Keratinocyte (primary cell): ENCODE results near the gene STAC3. TPM values are rescaled to one million over a fixed set of nuclear protein-coding genes. Genes with fewer than 3 reads are reported as not detected.

Experiments
- DNase-seq: peaks from one replicate; pipeline ENCODE4 v3.0.0-alpha.2; 2011; ENCODE audit warnings: low read depth, missing footprints, low spot score
- FAIRE-seq: peaks from 2 replicates; lab custom pipeline; 2011; peaks lifted over from hg19 to GRCh38; lab: Jason Lieb, UNC
- H2AFZ ChIP-seq: 2 replicates; pipeline ENCODE4 v1.6.0; 2012; ENCODE audit warnings: low read length, control low read depth, inconsistent platforms; ENCODE audit not compliant: control insufficient read depth
- H3K27ac ChIP-seq: 2 replicates; pipeline ENCODE4 v1.5.1; 2011; ENCODE audit warnings: low read length; ENCODE audit not compliant: control insufficient read depth, insufficient read depth
- H3K27me3 ChIP-seq: 3 replicates; pipeline ENCODE4 v1.6.0; 2011; ENCODE audit warnings: low read length; ENCODE audit not compliant: control insufficient read depth, insufficient read depth; ENCODE audit errors: extremely low read depth
- H3K36me3 ChIP-seq, 2 experiments: 2 replicates in 1 of 2; 3 replicates in 1 of 2; pipeline ENCODE4 v1.5.1; 2011; ENCODE audit warnings: low read length in 2 of 2, mild to moderate bottlenecking in 1 of 2; ENCODE audit not compliant: control insufficient read depth in 2 of 2, insufficient read depth in 2 of 2; ENCODE audit errors: extremely low read depth in 1 of 2
- H3K4me1 ChIP-seq: 3 replicates; pipeline ENCODE4 v1.5.1; 2011; ENCODE audit warnings: low read length; ENCODE audit not compliant: control insufficient read depth, insufficient read depth; ENCODE audit errors: extremely low read depth
- H3K4me2 ChIP-seq: 3 replicates; pipeline ENCODE4 v1.6.0; 2011; ENCODE audit warnings: low read depth, low read length; ENCODE audit not compliant: control insufficient read depth, insufficient read depth; ENCODE audit errors: extremely low read depth
- H3K4me3 ChIP-seq, 3 experiments: fragments of 200-600 bp in 1 of 3; sonication (generic) in 1 of 3; 2 replicates in 2 of 3; 3 replicates in 1 of 3; pipeline ENCODE4 v1.5.1; 2011 to 2016; ENCODE audit warnings: low read length in 3 of 3, mild to moderate bottlenecking in 3 of 3, control low read depth in 2 of 3, inconsistent platforms in 1 of 3, low read depth in 1 of 3, mixed read lengths in 1 of 3, mixed run types in 1 of 3, moderate library complexity in 1 of 3; ENCODE audit not compliant: control insufficient read depth in 2 of 3, insufficient read depth in 2 of 3; ENCODE audit errors: extremely low read depth in 1 of 3
- H3K79me2 ChIP-seq: 2 replicates; pipeline ENCODE4 v1.6.0; 2012; ENCODE audit warnings: low read length; ENCODE audit not compliant: control insufficient read depth, insufficient read depth
- H3K9ac ChIP-seq: 3 replicates; pipeline ENCODE4 v1.6.0; 2011; ENCODE audit warnings: low read length; ENCODE audit not compliant: control insufficient read depth, insufficient read depth; ENCODE audit errors: extremely low read depth
- H3K9me1 ChIP-seq: 3 replicates; pipeline ENCODE4 v1.6.0; 2011; ENCODE audit warnings: low read length; ENCODE audit not compliant: control insufficient read depth, insufficient read depth; ENCODE audit errors: extremely low read depth
- H3K9me3 ChIP-seq: 2 replicates; pipeline ENCODE4 v1.5.1; 2012; ENCODE audit warnings: low read depth, low read length; ENCODE audit not compliant: control insufficient read depth
- H4K20me1 ChIP-seq: 3 replicates; pipeline ENCODE4 v1.6.0; 2011; ENCODE audit warnings: low read length; ENCODE audit not compliant: control insufficient read depth, insufficient read depth; ENCODE audit errors: extremely low read depth
- EZH2 ChIP-seq: IDR thresholded peaks from one replicate; pipeline ENCODE4 v1.6.1; 2012; ENCODE audit warnings: inconsistent platforms, mild to moderate bottlenecking, low read length, moderate library complexity
- dilution Hi-C: fragments of 300-500 bp; cut with MboI; formaldehyde crosslinking; loops from one replicate; pipeline ENCODE4 v1.7.0; 2020; ENCODE audit warnings: low sequenced_read_pairs; ENCODE audit not compliant: extremely low pct_ligation_motif_present
- polyA plus RNA-seq, 5 experiments: library from polyadenylated mRNA; depleted of rRNA in 3 of 5; stranded (reverse) in 3 of 5; stranded (forward) in 1 of 5; unstranded in 1 of 5; fragments of >200 nt; gene quantifications; 1 replicate in 1 of 5; 2 replicates in 3 of 5; 3 replicates in 1 of 5; pipeline versions ENCODE4 v1.2.1 to v1.2.3, GENCODE V29; 2011 to 2012; ENCODE audit warnings: missing spikeins in 2 of 5, low read depth in 1 of 5, low replicate concordance in 1 of 5
- TF ChIP-seq, protein P1 (sequence below), 3 experiments: IDR thresholded peaks in 1 of 3; conservative IDR thresholded peaks in 1 of 3; optimal IDR thresholded peaks in 1 of 3; 2 replicates in 2 of 3; 3 replicates in 1 of 3; pipeline versions ENCODE3 to v1.5.1; 2011; ENCODE audit warnings: low read length in 3 of 3, mild to moderate bottlenecking in 3 of 3, moderate library complexity in 2 of 3, control low read depth in 1 of 3, inconsistent platforms in 1 of 3; ENCODE audit not compliant: insufficient read depth in 2 of 3; ENCODE audit errors: extremely low read depth in 1 of 3

The STAC3 gene
- polyA plus RNA-seq, 1 donor (not counting 4 experiments of a cell fraction or from before 2014, with no cell fraction given): 0.94 TPM

DNA sequence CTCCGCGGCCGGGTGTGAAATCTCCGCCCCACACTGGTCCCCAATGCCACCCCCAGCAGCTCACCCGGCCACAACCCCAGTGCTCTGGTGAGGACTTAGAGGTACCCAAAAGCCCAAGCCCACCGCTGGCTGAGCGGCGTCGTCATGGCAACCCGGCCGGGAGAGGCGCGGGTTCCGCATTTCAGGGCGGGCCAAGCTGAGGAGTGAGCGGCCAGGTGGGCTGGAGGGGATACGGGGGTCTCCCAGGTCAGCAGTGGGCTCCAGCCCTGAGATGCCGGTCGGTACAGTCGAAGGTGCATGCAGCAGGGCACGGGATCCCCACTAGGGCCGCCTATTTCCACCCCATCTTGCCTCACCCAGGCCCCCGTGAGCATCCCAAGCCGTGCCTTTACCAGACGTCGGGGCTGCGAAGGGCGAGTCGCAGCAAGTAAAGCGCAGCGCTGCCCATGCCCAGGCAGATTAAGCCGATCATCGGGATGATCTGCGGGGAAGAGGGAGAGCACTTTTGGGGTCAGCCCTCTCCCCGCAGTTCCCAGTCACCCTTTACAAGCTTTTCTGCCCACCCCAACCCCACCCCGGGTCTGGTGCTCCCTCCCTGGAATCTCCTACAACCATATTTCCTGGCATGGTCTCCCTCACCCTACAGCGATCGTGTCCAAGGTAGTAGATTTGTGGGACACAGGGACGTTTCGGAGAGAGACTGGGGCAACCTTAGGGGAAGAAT, 14.6 kb downstream of the STAC3 start:
- no peak for TF ChIP-seq EZH2
- H3K9ac ChIP-seq: peak overlapping the region; percentile 37

GRCh38 chr12:57235728-57236131, 15.3 kb downstream of the STAC3 start:
- DNase-seq (no peak), FAIRE-seq (no peak)
- TF ChIP-seq EZH2: no peak
- TF ChIP-seq, protein P1, sequence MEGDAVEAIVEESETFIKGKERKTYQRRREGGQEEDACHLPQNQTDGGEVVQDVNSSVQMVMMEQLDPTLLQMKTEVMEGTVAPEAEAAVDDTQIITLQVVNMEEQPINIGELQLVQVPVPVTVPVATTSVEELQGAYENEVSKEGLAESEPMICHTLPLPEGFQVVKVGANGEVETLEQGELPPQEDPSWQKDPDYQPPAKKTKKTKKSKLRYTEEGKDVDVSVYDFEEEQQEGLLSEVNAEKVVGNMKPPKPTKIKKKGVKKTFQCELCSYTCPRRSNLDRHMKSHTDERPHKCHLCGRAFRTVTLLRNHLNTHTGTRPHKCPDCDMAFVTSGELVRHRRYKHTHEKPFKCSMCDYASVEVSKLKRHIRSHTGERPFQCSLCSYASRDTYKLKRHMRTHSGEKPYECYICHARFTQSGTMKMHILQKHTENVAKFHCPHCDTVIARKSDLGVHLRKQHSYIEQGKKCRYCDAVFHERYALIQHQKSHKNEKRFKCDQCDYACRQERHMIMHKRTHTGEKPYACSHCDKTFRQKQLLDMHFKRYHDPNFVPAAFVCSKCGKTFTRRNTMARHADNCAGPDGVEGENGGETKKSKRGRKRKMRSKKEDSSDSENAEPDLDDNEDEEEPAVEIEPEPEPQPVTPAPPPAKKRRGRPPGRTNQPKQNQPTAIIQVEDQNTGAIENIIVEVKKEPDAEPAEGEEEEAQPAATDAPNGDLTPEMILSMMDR (optimal IDR thresholded peaks at IDR 0.05 in 1 of 3, IDR thresholded peaks at IDR 0.05 in 1 of 3, conservative IDR thresholded peaks at IDR 0.05 in 1 of 3; ENCODE audit: extremely low read depth in 1 of 3, insufficient read depth in 2 of 3, low read length in 3 of 3): no peak
- Histone ChIP-seq H3K36me3 (peaks cover 25 to 41% of the 10 kb centered on the region in 2 experiments), H3K9me1 (no peaks in the 10 kb centered on the region), H3K9me3 (no peaks in the 10 kb centered on the region), H2AFZ (no peak overlapping the region), H3K79me2 (peaks cover 12% of the 10 kb centered on the region), H3K27ac (no peak overlapping the region), H3K27me3 (peaks cover 20% of the 10 kb centered on the region), H3K4me2 (peak overlapping the region; percentile 94), H3K4me3 (peak overlapping the region in 1 of 3 experiments; percentile 39), H3K9ac (no peak overlapping the region), H4K20me1 (no peaks in the 10 kb centered on the region), H3K4me1 (peaks cover 81% of the 10 kb centered on the region)
- dilution Hi-C loops: no loop called here

More for the DNA sequence above, 14.6 kb downstream of the STAC3 start:
- DNase-seq (no peak), FAIRE-seq (peak; percentile 58)
- H4K20me1 ChIP-seq: no peaks in the 10 kb centered on the region
- peaks cover 23 to 36% of the 10 kb centered on the region in 2 experiments for H3K36me3 ChIP-seq
- H3K27ac ChIP-seq: no peak overlapping the region
- H3K4me3 ChIP-seq: peak overlapping the region; percentile 5 to 39 (median 19)
- dilution Hi-C loops: no loop called here
- peak overlapping the region; percentile 94 for H3K4me2 ChIP-seq
- no peak overlapping the region for H2AFZ ChIP-seq
- peaks cover 6% of the 10 kb centered on the region for H3K79me2 ChIP-seq
- H3K9me3 ChIP-seq: no peaks in the 10 kb centered on the region
- H3K4me1 ChIP-seq: peaks cover 78% of the 10 kb centered on the region
- peaks cover 26% of the 10 kb centered on the region for H3K27me3 ChIP-seq
- H3K9me1 ChIP-seq: no peaks in the 10 kb centered on the region
